Activated T-helper 1 cell treated with anti-CD3 and anti-CD28 coated beads, Interleukin-2, amount 50 U/mL, for 16 hours (primary cell): ENCODE results near the gene LTK.

Experiments
- DNase-seq, 2 donors: peaks; one replicate each; pipeline ENCODE4 v3.0.0-alpha.2; 2020; ENCODE audit warnings: low read depth in 1 of 2, low spot score in 1 of 2

Gene LTK

GRCh38 chr15:41513506-41514227 lies at the start of gene LTK:
Gene LTK (minus strand): TSS chr15:41513827. CDS start chr15:41513709, 118 bp downstream.
- DNase-seq, result no peak

GRCh38 chr15:41562784-41563198 lies 49.2 kb upstream of the LTK start:
- DNase-seq, result no peak

- no peak for DNase-seq
These were observed 48.6 kb upstream of the LTK start for GRCh38 chr15:41562244-41562643.

- no peak for DNase-seq
These were observed 48.1 kb upstream of the LTK start for GRCh38 chr15:41561777-41562145.

- no peak for DNase-seq
These were observed 47.6 kb upstream of the LTK start for GRCh38 chr15:41561104-41561776.

- DNase-seq, result no peak
These were observed 46.9 kb upstream of the LTK start for GRCh38 chr15:41560572-41560874.

- no peak for DNase-seq
These were observed 45.7 kb upstream of the LTK start for GRCh38 chr15:41559239-41559782.

GRCh38 chr15:41558400-41559238 lies 45.0 kb upstream of the LTK start, which contains the start of gene TYRO3:
Gene TYRO3 (plus strand): TSS chr15:41559212. CDS start chr15:41559258, 46 bp downstream.
- peak; percentile 36 to 60 for DNase-seq

GRCh38 chr15:41557673-41558399 lies 44.2 kb upstream of the LTK start:
- peak; percentile 50 to 55 for DNase-seq

GRCh38 chr15:41556677-41557076 lies 43.0 kb upstream of the LTK start:
- no peak for DNase-seq

GRCh38 chr15:41554915-41555314 lies 41.3 kb upstream of the LTK start:
- no peak for DNase-seq

GRCh38 chr15:41554343-41554742 lies 40.7 kb upstream of the LTK start:
- no peak for DNase-seq

- no peak for DNase-seq
These were observed 40.1 kb upstream of the LTK start for GRCh38 chr15:41553731-41554130.

GRCh38 chr15:41550066-41550775 lies 36.6 kb upstream of the LTK start:
- DNase-seq, result no peak

GRCh38 chr15:41546851-41547786 lies 33.5 kb upstream of the LTK start:
- no peak for DNase-seq

- no peak for DNase-seq
These were observed 31.6 kb upstream of the LTK start for GRCh38 chr15:41545218-41545617.

GRCh38 chr15:41544650-41545015 lies 31.0 kb upstream of the LTK start:
- DNase-seq, result no peak

GRCh38 chr15:41543521-41543870 lies 29.9 kb upstream of the LTK start:
- no peak for DNase-seq

- no peak for DNase-seq
These were observed 23.2 kb upstream of the LTK start for GRCh38 chr15:41536866-41537265.
